K562 (cell line): ENCODE data around the gene CHAD. TPM values are rescaled to one million over a fixed set of nuclear protein-coding genes. Genes with fewer than 3 reads are reported as not detected.

Experiments used
- ATAC-seq: fragments of 200-7000 bp; cut with Tn5 transposase; 3 replicates; pipeline ENCODE4 v1.9.1; 2020; ENCODE audit warnings: moderate library complexity
- BruUV-seq: library from RNA; stranded (reverse); fragments of 400-500 nt; replicated peaks from 2 replicates; lab custom pipeline; 2021; lab: Mats Ljungman, UMichigan
- CTCF ChIA-PET: fragments of 300-600 bp; formaldehyde crosslinking; extraction: SDS; loops from one replicate; lab custom pipeline; 2021; ENCODE audit warnings: low intra/inter-chr PET ratio; lab: Yijun Ruan, JAX
- POLR2A ChIA-PET: fragments of 300-600, 350-650 bp; sonication (Branson Sonifier 250); formaldehyde crosslinking; extraction: SDS; loops from one replicate; lab custom pipeline; 2021; ENCODE audit warnings: antibody characterized with exemption, inconsistent platforms; lab: Yijun Ruan, JAX
- DNase-seq, 4 experiments: peaks; one replicate each; pipeline versions ENCODE4 v3.0.0 to v3.0.0-alpha.2; 2011 to 2018; ENCODE audit warnings: low spot score in 3 of 4, mixed read lengths in 3 of 4; ENCODE audit errors: extremely low read depth in 1 of 4
- FAIRE-seq: peaks from 2 replicates; lab custom pipeline; 2011; peaks lifted over from hg19 to GRCh38; lab: Jason Lieb, UNC
- H2AFZ ChIP-seq: 2 replicates; pipeline ENCODE4 v1.6.0; 2011; ENCODE audit warnings: low read depth, low read length, control low read depth, inconsistent platforms
- H3K27ac ChIP-seq: fragments of 200-600 bp; 3 replicates; pipeline ENCODE4 v1.8.0; 2011; ENCODE audit warnings: low read depth, mild to moderate bottlenecking, control low read depth, inconsistent platforms, low read length, moderate library complexity, mixed read lengths; ENCODE audit errors: extremely low read depth
- H3K27me3 ChIP-seq, 2 experiments: fragments of 300-600 bp in 1 of 2; 2 replicates in 1 of 2; 3 replicates in 1 of 2; pipeline versions ENCODE4 v1.6.0 to v1.8.0; 2011; ENCODE audit warnings: inconsistent platforms in 2 of 2, low read length in 2 of 2, mild to moderate bottlenecking in 1 of 2, mixed read lengths in 1 of 2, moderate library complexity in 1 of 2; ENCODE audit not compliant: control insufficient read depth in 2 of 2, insufficient read depth in 2 of 2
- H3K36me3 ChIP-seq: fragments of 300-600 bp; 3 replicates; pipeline ENCODE4 v1.8.0; 2011; ENCODE audit warnings: mild to moderate bottlenecking, low read length, inconsistent platforms; ENCODE audit not compliant: control insufficient read depth, insufficient read depth
- H3K4me1 ChIP-seq, 2 experiments: fragments of 200-600 bp in 1 of 2; replicated peaks in 1 of 2; 2 replicates in 1 of 2; 3 replicates in 1 of 2; pipeline versions ENCODE4 v1.5.1 to v1.8.0; 2011; ENCODE audit warnings: inconsistent platforms in 2 of 2, low read length in 2 of 2, mild to moderate bottlenecking in 1 of 2, mixed read lengths in 1 of 2, moderate library complexity in 1 of 2; ENCODE audit not compliant: control insufficient read depth in 2 of 2, insufficient read depth in 2 of 2
- H3K4me2 ChIP-seq: 2 replicates; pipeline ENCODE4 v1.6.1; 2011; ENCODE audit warnings: low read length, control low read depth, inconsistent platforms, mixed read lengths; ENCODE audit not compliant: insufficient read depth
- H3K4me3 ChIP-seq: fragments of 200-600 bp; sonication (generic), shearing (Covaris generic); 2 replicates; pipeline ENCODE4 v1.5.1; 2016; ENCODE audit warnings: control low read depth, inconsistent platforms
- H3K79me2 ChIP-seq: fragments of 200-600 bp; 3 replicates; pipeline ENCODE4 v1.8.0; 2011; ENCODE audit warnings: low read length, inconsistent platforms; ENCODE audit not compliant: control insufficient read depth, insufficient read depth
- H3K9ac ChIP-seq, 2 experiments: 2 replicates each; pipeline versions ENCODE4 v1.6.0 to v1.6.1; 2011; ENCODE audit warnings: low read depth in 2 of 2, low read length in 2 of 2, control low read depth in 1 of 2, inconsistent platforms in 1 of 2, mild to moderate bottlenecking in 1 of 2, mixed read lengths in 1 of 2; ENCODE audit not compliant: insufficient read depth in 1 of 2
- H3K9me1 ChIP-seq: one replicate; pipeline ENCODE4 v1.6.0; 2011; ENCODE audit warnings: inconsistent platforms, mild to moderate bottlenecking, low read length, moderate library complexity; ENCODE audit not compliant: control insufficient read depth, insufficient read depth
- H3K9me3 ChIP-seq: replicated peaks from 2 replicates; pipeline ENCODE4 v1.5.1; 2011; ENCODE audit warnings: low read depth, low read length, inconsistent platforms; ENCODE audit not compliant: control insufficient read depth, insufficient read depth
- H4K20me1 ChIP-seq: replicated peaks from 2 replicates; pipeline ENCODE4 v1.6.1; 2011; ENCODE audit warnings: low read length, inconsistent platforms, mixed read lengths; ENCODE audit not compliant: control insufficient read depth, insufficient read depth
- CHD2 ChIP-seq: IDR thresholded peaks from 2 replicates; pipeline ENCODE4 v1.6.1; 2011; ENCODE audit warnings: low read depth, low read length
- MEIS2 ChIP-seq: fragments of 450-650 bp; IDR thresholded peaks from 2 replicates; pipeline ENCODE4 v1.6.1; 2014; ENCODE audit warnings: mild to moderate bottlenecking; ENCODE audit not compliant: partially characterized antibody
- NUFIP1 ChIP-seq: fragments of 450-650 bp; IDR thresholded peaks from 2 replicates; pipeline ENCODE4 v1.6.1; 2018; ENCODE audit not compliant: partially characterized antibody
- XRCC4 ChIP-seq: IDR thresholded peaks from one replicate; pipeline ENCODE4 v1.6.1; 2011; ENCODE audit not compliant: insufficient read depth, insufficient read length; ENCODE audit errors: extremely low read depth
- ZKSCAN1 ChIP-seq: fragments of 150-350 bp; IDR thresholded peaks from 2 replicates; pipeline ENCODE4 v1.6.1; 2016; ENCODE audit warnings: low read depth, low read length
- WGBS: fragments of 100-300 bp; shearing (Covaris generic); methylation state at CpG from one replicate; pipeline ENCODE4 v1.1.6; 2016; ENCODE audit warnings: low coverage, mixed read lengths; ENCODE audit not compliant: insufficient coverage; ENCODE audit errors: missing lambda C conversion rate; 5-methylcytosine and 5-hydroxymethylcytosine counted together
- in situ Hi-C: fragments of 300-500 bp; cut with MboI; formaldehyde crosslinking; loops from 4 replicates; pipeline ENCODE4 v1.15.0; 2018; ENCODE audit warnings: inconsistent platforms, mixed read lengths
- intact Hi-C: fragments of 100-400 bp; cut with micrococcal nuclease; formaldehyde crosslinking; loops from 2 replicates; pipeline ENCODE4 v1.14.2; 2022
- polyA plus RNA-seq, 8 experiments: library from polyadenylated mRNA; depleted of rRNA in 4 of 8; stranded (reverse) in 5 of 8; unstranded in 3 of 8; fragments of >200 nt; fragmentation: Nextera tagmentation in 2 of 8; fragmentation: Illumina TruSeq in 1 of 8; extraction: Ambion mirVana in 2 of 8; extraction: Trizol in 1 of 8; gene quantifications; 2 replicates each; pipeline versions ENCODE4 v1.2.1 to v1.2.3, GENCODE V29; 2011 to 2014; ENCODE audit warnings: inconsistent platforms in 1 of 8, missing spikeins in 1 of 8
- total RNA-seq, 7 experiments: library from RNA; depleted of rRNA in 6 of 7; stranded (reverse); fragments of >200 nt in 6 of 7; fragmentation: Illumina TruSeq in 2 of 7; extraction: Trizol in 2 of 7; gene quantifications; 2 replicates each; pipeline versions ENCODE4 v1.2.1 to v1.2.3, GENCODE V29; 2011 to 2021; ENCODE audit warnings: low replicate concordance in 1 of 7
- TF ChIP-seq, protein P1 (sequence below): fragments of 200-800 bp; sonication (Bioruptor generic); IDR thresholded peaks from 2 replicates; pipeline ENCODE4 v1.6.1; 2016; ENCODE audit warnings: missing genetic modification characterization, missing compliant biosample characterization

CHAD gene
- total and polyA plus RNA-seq, 9 of the 15 experiments (the other 6 are each of a cell fraction or from before 2014, with no cell fraction given) = not detected

DNA sequence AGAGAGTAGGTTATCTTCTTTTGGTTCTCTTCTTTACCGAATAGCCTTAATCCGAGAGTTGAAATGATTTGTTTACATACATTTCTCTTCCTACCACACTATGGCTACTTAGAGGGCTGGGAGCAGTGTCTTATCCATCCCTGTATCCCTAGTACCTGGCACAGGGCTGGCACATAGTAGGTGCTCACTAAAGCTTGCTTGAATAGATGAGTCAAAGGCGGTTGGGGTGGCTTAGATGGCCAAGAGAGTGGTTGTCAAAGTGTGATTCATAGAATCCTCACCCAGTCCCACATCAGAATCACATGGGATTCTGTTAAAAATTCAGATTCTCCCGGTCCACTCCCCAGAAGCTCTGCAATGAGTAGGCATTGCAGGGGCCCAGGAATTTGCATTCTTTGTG, 11.1 kb downstream of the CHAD start:
- Histone ChIP-seq H3K9ac (no peak overlapping the region), H4K20me1 (peaks cover 11% of the 10 kb centered on the region; the same call in 1 of the 2 replicates), H3K27ac (no peak overlapping the region), H3K9me3 (no peaks in the 10 kb centered on the region), H3K27me3 (peaks cover 0 to 54% of the 10 kb centered on the region in 2 experiments; a peak in 3 of 5 replicates), H3K4me2 (no peak overlapping the region), H3K36me3 (no peaks in the 10 kb centered on the region), H3K79me2 (no peaks in the 10 kb centered on the region), H3K9me1 (no peaks in the 10 kb centered on the region), H2AFZ (no peak overlapping the region), H3K4me3 (no peak overlapping the region), H3K4me1 (peaks cover 0 to 6% of the 10 kb centered on the region in 2 experiments; a peak in 2 of 5 replicates)
- 8% methylated on average over 4 of the region's 4 CpGs for WGBS
- CTCF ChIA-PET = no interaction called here
- FAIRE-seq (no peak), DNase-seq (no peak), ATAC-seq (no peak)
- BruUV-seq = no TSS peak
- no peak for TF ChIP-seq XRCC4
- TF ChIP-seq NUFIP1 = no peak
- TF ChIP-seq CHD2 = no peak
- peak; percentile 73 for TF ChIP-seq ZKSCAN1
- TF ChIP-seq MEIS2 = no peak
- TF ChIP-seq, protein P1, sequence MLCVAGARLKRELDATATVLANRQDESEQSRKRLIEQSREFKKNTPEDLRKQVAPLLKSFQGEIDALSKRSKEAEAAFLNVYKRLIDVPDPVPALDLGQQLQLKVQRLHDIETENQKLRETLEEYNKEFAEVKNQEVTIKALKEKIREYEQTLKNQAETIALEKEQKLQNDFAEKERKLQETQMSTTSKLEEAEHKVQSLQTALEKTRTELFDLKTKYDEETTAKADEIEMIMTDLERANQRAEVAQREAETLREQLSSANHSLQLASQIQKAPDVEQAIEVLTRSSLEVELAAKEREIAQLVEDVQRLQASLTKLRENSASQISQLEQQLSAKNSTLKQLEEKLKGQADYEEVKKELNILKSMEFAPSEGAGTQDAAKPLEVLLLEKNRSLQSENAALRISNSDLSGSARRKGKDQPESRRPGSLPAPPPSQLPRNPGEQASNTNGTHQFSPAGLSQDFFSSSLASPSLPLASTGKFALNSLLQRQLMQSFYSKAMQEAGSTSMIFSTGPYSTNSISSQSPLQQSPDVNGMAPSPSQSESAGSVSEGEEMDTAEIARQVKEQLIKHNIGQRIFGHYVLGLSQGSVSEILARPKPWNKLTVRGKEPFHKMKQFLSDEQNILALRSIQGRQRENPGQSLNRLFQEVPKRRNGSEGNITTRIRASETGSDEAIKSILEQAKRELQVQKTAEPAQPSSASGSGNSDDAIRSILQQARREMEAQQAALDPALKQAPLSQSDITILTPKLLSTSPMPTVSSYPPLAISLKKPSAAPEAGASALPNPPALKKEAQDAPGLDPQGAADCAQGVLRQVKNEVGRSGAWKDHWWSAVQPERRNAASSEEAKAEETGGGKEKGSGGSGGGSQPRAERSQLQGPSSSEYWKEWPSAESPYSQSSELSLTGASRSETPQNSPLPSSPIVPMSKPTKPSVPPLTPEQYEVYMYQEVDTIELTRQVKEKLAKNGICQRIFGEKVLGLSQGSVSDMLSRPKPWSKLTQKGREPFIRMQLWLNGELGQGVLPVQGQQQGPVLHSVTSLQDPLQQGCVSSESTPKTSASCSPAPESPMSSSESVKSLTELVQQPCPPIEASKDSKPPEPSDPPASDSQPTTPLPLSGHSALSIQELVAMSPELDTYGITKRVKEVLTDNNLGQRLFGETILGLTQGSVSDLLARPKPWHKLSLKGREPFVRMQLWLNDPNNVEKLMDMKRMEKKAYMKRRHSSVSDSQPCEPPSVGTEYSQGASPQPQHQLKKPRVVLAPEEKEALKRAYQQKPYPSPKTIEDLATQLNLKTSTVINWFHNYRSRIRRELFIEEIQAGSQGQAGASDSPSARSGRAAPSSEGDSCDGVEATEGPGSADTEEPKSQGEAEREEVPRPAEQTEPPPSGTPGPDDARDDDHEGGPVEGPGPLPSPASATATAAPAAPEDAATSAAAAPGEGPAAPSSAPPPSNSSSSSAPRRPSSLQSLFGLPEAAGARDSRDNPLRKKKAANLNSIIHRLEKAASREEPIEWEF (CRISPR knock-in tag) = no peak
- intact Hi-C loops = no loop called here
- in situ Hi-C loops = no loop called here
- POLR2A ChIA-PET = interaction anchor here (0.6 to 1.1 kb wide), 6 partner anchors 14 to 217 kb away, joined by 3 to 5 read pairs (median 4); no protein-coding TSS in a partner anchor
